Heart right ventricle (tissue), 16 donors: ENCODE data around the gene ZHX3. TPM values are rescaled to one million over a fixed set of nuclear protein-coding genes. Genes with fewer than 3 reads are reported as not detected.

Experiments used
- ATAC-seq, 8 donors: fragments of 200-7000 bp; cut with Tn5 transposase; one replicate each; pipeline ENCODE4 v1.9.1; 2020; ENCODE audit warnings: mild to moderate bottlenecking in 8 of 8, moderate library complexity in 8 of 8, moderate number of reproducible peaks in 1 of 8
- DNase-seq, 2 donors: peaks; one replicate each; pipeline ENCODE4 v3.0.0-alpha.2; 2020
- H3K27ac ChIP-seq, 10 donors: fragments of 200-600 bp; sonication (generic) in 2 of 10; one replicate each; pipeline versions ENCODE4 v1.5.0 to v1.8.0; 2020 to 2022; ENCODE audit warnings: mild to moderate bottlenecking in 3 of 10
- H3K27me3 ChIP-seq, 7 donors: fragments of 200-600 bp; one replicate each; pipeline ENCODE4 v1.8.0; 2021 to 2022; ENCODE audit warnings: mild to moderate bottlenecking in 2 of 7
- H3K36me3 ChIP-seq, 9 donors: fragments of 200-600 bp; sonication (generic) in 1 of 9; one replicate each; pipeline versions ENCODE4 v1.5.0 to v1.8.0; 2020 to 2022; ENCODE audit warnings: mild to moderate bottlenecking in 2 of 9
- H3K4me1 ChIP-seq, 9 donors: fragments of 200-600 bp; sonication (generic) in 1 of 9; one replicate each; pipeline versions ENCODE4 v1.5.0 to v1.8.0; 2020 to 2022; ENCODE audit warnings: mild to moderate bottlenecking in 4 of 9
- H3K4me3 ChIP-seq, 10 donors: fragments of 200-600 bp; sonication (generic) in 2 of 10; one replicate each; pipeline versions ENCODE4 v1.5.0 to v1.8.0; 2020 to 2022; ENCODE audit warnings: mild to moderate bottlenecking in 7 of 10, moderate library complexity in 2 of 10
- H3K9me3 ChIP-seq, 11 donors: fragments of 200-600 bp in 10 of 11; sonication (generic) in 2 of 11; one replicate each; pipeline versions ENCODE4 v1.5.0 to v1.8.0; 2013 to 2022; ENCODE audit warnings: mild to moderate bottlenecking in 2 of 11, control low read depth in 1 of 11, moderate library complexity in 1 of 11
- WGBS, 2 donors: extraction: QIAGEN DNeasy Blood & Tissue Kit; methylation state at CpG; one replicate each; pipeline ENCODE4 v1.1.7; 2013; ENCODE audit warnings: inconsistent platforms in 1 of 2; 5-methylcytosine and 5-hydroxymethylcytosine counted together
- intact Hi-C, 10 donors: fragments of 100-400 bp; cut with DNase I; formaldehyde crosslinking; loops; one replicate each; pipeline versions ENCODE4 v1.11.1 to v1.14.2; 2022
- polyA plus RNA-seq, 2 donors: library from polyadenylated mRNA; stranded (reverse); fragments of 200-250 nt; gene quantifications; one replicate each; pipeline ENCODE4 v1.2.3, GENCODE V29; 2013
- total RNA-seq, 10 donors: library from RNA; stranded (reverse); fragmentation: NEBNext Ultra II Directional in 3 of 10; extraction: Animal tissue kit (Norgen Biotek cat#: 25700) in 3 of 10; gene quantifications; one replicate each; pipeline versions ENCODE4 v1.2.1 to v1.2.4, GENCODE V29; 2021 to 2023
- TF ChIP-seq, protein P1 (sequence below), 9 donors: fragments of 200-600 bp; sonication (generic) in 2 of 9; IDR thresholded peaks; one replicate each; pipeline versions ENCODE4 v1.5.0 to v1.8.0; 2021 to 2022; ENCODE audit warnings: antibody characterized with exemption in 9 of 9, mild to moderate bottlenecking in 5 of 9, moderate library complexity in 1 of 9
- donor health status: Arrhythmogenic right ventricular cardiomyopathy.
- donor health status: ischemic (EF 13 %, LVEDD 7.1; RV severe dilation, severe dysfunction).
- donor health status: healthy with polysubstance abuse.
- donor health status: DM: no; HTN: yes; CAD: no.
- donor health status: DM: no; HTN: no; CAD: no.
- donor health status: ischemic (EF 25% LVEDD 6.9; RV normal size, moderate dysfunction).
- donor health status: ischemic (EF 25% LVEDD 5.7; RV mildly dilated, moderate dysfunction).
- donor health status: healthy.
- donor health status: DM: yes; HTN: yes; CAD: no.
- donor health status: Ischemic cardiomyopathy.
- donor health status: ischemic (EF 35%, LVEDD 5.7; RV mildly dilated, moderate dysfunction).
- donor health status: nonischemic (EF 11% LVEDD 7.7; RV severe dilation, severe dysfunction).
- donor health status: DM: yes; HTN: yes; CAD: no.
- donor health status: PGD.
- donor health status: ischemic (EF 29% LVEDD 5.4; RV normal size, mild dysfunction).
- donor health status: nonischemic (EF 23%, LVEDD 6.1; RV moderate dilation, normal function).

The ZHX3 gene
- total and polyA plus RNA-seq, 12 donors = 6.5 to 51.8 (median 30.4) TPM

DNA sequence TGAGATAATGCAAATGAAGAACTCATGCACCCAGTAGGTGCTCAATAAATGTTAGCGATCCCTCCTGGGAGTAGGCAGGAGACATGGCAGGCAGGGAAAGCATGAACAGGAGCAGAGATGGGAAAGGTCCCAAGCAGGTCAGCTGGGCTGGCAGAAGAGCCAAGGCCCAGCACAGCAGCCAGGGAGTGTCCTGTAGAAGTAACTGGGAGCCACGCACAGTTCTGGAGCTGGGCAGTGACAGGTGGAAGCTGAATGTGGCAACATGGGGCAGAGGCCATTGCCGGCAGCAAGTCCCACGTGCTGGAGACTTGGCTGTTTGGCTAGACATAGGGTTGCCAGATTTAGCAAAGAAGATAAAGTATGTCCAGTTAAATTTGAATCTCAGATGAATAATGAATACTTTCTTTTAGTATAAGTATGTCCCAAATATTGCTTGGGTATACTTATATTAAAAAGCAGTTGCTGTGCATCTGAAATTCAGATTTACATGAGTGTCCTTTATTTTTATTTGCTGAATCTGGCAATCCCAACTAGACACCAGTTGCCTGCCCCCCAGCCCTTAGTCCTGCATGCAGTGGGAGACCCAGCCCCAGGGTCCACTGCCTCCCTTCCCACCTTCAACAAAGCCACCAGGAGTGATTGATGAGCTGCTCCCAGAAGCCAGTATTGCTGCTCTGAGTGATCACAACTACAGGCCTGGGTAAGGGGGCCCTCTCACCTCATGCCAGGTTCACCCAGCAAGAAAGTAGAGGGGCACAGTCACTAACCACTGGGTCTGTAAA is 19.4 kb upstream of the ZHX3 start:
- TF ChIP-seq, protein P1, sequence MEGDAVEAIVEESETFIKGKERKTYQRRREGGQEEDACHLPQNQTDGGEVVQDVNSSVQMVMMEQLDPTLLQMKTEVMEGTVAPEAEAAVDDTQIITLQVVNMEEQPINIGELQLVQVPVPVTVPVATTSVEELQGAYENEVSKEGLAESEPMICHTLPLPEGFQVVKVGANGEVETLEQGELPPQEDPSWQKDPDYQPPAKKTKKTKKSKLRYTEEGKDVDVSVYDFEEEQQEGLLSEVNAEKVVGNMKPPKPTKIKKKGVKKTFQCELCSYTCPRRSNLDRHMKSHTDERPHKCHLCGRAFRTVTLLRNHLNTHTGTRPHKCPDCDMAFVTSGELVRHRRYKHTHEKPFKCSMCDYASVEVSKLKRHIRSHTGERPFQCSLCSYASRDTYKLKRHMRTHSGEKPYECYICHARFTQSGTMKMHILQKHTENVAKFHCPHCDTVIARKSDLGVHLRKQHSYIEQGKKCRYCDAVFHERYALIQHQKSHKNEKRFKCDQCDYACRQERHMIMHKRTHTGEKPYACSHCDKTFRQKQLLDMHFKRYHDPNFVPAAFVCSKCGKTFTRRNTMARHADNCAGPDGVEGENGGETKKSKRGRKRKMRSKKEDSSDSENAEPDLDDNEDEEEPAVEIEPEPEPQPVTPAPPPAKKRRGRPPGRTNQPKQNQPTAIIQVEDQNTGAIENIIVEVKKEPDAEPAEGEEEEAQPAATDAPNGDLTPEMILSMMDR (IDR thresholded peaks at IDR 0.05) = no peak
- H3K27me3 ChIP-seq = peaks cover 0 to 11% (median 0%) of the 10 kb centered on the region in 7 donors
- H3K9me3 ChIP-seq = no peaks in the 10 kb centered on the region
- no peak for DNase-seq
- H3K4me1 ChIP-seq = peaks cover 3 to 43% (median 33%) of the 10 kb centered on the region in 9 donors
- no peaks in the 10 kb centered on the region for H3K36me3 ChIP-seq
- no peak overlapping the region for H3K27ac ChIP-seq
- WGBS, 2 donors = 80 to 89% methylated on average over 4 of the region's 4 CpGs
- no peak for ATAC-seq
- H3K4me3 ChIP-seq = no peak overlapping the region
- intact Hi-C loops = loop anchor here in 9 of 10 donors (5.0 to 10.0 kb wide), 10 partner anchors 72 to 372 kb away; partner anchors contain the start of gene PLCG1 (in 2 of the 9)

DNA sequence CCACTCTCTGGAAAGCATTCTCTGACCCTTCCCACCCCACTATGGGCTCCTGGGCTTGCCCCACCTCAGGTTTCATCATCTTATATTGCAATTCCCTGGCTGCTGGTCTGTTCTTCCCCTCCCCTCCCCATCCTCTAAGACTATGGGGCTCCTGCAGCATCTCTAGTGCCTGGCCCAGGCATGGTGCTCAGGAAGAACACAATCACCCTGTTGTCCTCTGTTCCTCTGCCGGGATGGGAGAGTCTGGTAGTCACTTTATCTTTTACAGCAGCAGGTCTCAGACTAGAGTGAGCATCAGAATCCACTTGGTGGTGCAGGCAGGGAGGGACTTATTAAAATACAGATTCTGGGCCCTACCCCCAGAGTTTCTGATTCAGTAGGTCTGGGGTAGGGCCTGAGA is 18.1 kb upstream of the ZHX3 start:
- no peak for DNase-seq

DNA sequence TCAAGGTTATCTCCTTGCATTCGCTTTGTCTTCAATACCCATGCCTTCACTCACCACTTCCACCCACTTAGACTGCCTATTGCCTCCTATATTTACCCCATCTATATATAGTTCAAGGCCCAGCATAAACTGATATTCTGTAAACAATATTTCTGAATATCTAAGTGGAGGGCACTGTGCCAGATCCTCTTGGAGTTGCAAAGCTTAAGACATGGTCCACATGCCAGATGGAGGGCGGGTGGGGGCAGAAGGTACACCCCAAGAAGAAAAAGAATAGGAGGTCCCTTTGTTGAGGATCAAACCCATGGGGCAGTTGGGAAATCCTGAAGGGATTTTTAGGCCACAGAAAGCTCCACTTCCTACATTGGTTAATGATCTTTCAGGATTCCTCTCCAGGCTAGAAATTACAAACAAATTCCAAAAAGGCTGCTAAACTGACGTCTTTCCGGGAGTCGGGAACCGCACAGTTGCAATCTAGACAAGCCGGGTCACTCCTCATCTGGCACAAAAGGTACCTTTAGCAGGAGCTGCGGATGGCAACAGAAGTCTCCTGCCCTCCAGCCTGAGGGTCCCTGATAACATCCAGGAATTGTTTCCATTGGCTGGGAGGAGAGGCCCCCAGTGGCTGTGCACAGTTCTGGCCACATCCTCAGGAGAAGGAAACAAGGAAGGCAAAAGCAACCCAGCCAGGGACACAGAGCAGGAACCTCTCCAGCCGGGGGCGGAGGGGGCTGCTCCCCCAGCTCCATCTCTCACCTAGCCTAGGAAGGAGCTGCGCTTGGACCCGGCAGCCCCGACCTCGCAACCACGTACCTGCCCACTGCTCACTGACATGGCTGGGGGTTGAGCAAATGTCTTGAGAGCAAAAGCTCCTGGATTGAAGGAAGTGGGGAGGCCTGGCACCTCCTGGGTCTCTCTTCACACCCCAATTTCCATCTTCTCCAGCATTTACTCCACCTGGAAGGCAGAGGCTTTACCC is 17.2 kb upstream of the ZHX3 start:
- Histone ChIP-seq H3K36me3 (no peaks in the 10 kb centered on the region), H3K27ac (peak overlapping the region; percentile 45 to 81 (median 72)), H3K27me3 (peaks cover 0 to 9% (median 0%) of the 10 kb centered on the region in 7 donors), H3K4me1 (peaks cover 3 to 32% (median 22%) of the 10 kb centered on the region in 9 donors), H3K4me3 (no peak overlapping the region), H3K9me3 (no peaks in the 10 kb centered on the region)
- intact Hi-C loops = loop anchor here in 9 of 10 donors (5.0 to 10.0 kb wide), 10 partner anchors 70 to 370 kb away; partner anchors contain the start of gene PLCG1 (in 2 of the 9)
- TF ChIP-seq, protein P1 (IDR thresholded peaks at IDR 0.05) = peak in 2 of 9 donors; percentile 7 to 25
- WGBS, 2 donors = 60 to 71% methylated on average over 15 of the region's 15 CpGs
- DNase-seq = no peak
- peak; percentile 22 to 87 (median 62) for ATAC-seq

More for the DNA sequence above, 18.1 kb upstream of the ZHX3 start:
- intact Hi-C loops = loop anchor here in 9 of 10 donors (5.0 to 10.0 kb wide), 10 partner anchors 71 to 371 kb away; partner anchors contain the start of gene PLCG1 (in 2 of the 9)
- H3K4me1 ChIP-seq = peaks cover 3 to 31% (median 23%) of the 10 kb centered on the region in 9 donors
- H3K27ac ChIP-seq = peak overlapping the region in 8 of 10 donors; percentile 45 to 81 (median 74)
- H3K9me3 ChIP-seq = no peaks in the 10 kb centered on the region
- no peak overlapping the region for H3K4me3 ChIP-seq
- no peaks in the 10 kb centered on the region for H3K36me3 ChIP-seq
- TF ChIP-seq, protein P1 (IDR thresholded peaks at IDR 0.05) = no peak
- 72 to 81% methylated on average over 1 of the region's 1 CpG for WGBS, 2 donors
- no peak for ATAC-seq
- H3K27me3 ChIP-seq = peaks cover 0 to 11% (median 0%) of the 10 kb centered on the region in 7 donors
